ENCODE measurements around the gene TSHZ2.

GRCh38 chr20:53399592-53400335, 427.6 kb downstream of the TSHZ2 start:
- TF ChIP-seq EZH2 (IDR thresholded peaks at IDR 0.05; ENCODE audit: borderline replicate concordance) (no peak), CTCF (IDR thresholded peaks at IDR 0.05; ENCODE audit: poor library complexity) (no peak)
